Measurements from ENCODE around the gene FNDC7. TPM values are rescaled to one million over a fixed set of nuclear protein-coding genes. Genes with fewer than 3 reads are reported as not detected.
A peak's percentile ranks its signal among the peaks of the same experiment; 100 is the strongest.

Gene FNDC7
- total and polyA plus RNA-seq, 12 donors = 0.03 to 0.71 (median 0.17) TPM; not detected in 6

DNA sequence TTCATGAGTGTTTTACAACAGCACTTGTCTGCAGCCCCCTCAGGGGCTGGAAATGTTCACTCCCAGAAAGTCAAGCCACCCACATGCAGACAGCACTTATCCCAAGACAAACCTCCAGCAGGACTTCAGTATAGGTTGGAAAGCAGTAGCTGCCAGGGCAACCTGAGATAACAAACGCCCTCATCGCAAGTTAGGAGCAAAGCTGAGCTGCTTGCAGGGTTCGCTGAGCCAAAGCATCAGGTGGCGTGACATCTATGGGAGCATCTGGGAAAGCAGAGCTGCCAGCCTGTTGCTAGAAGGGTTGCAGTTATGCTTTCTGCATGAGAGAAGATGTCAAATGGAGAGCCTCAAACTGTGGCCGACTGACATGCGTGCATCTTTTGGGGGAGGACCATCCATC, 29.5 kb downstream of the FNDC7 start:
- H3K36me3 ChIP-seq (replicated peaks in 1 of 2) = no peaks in the 10 kb centered on the region
- H3K27me3 ChIP-seq = no peaks in the 10 kb centered on the region
- H3K9me3 ChIP-seq (replicated peaks in 1 of 3) = no peaks in the 10 kb centered on the region
- TF ChIP-seq, protein P1, sequence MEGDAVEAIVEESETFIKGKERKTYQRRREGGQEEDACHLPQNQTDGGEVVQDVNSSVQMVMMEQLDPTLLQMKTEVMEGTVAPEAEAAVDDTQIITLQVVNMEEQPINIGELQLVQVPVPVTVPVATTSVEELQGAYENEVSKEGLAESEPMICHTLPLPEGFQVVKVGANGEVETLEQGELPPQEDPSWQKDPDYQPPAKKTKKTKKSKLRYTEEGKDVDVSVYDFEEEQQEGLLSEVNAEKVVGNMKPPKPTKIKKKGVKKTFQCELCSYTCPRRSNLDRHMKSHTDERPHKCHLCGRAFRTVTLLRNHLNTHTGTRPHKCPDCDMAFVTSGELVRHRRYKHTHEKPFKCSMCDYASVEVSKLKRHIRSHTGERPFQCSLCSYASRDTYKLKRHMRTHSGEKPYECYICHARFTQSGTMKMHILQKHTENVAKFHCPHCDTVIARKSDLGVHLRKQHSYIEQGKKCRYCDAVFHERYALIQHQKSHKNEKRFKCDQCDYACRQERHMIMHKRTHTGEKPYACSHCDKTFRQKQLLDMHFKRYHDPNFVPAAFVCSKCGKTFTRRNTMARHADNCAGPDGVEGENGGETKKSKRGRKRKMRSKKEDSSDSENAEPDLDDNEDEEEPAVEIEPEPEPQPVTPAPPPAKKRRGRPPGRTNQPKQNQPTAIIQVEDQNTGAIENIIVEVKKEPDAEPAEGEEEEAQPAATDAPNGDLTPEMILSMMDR (IDR thresholded peaks at IDR 0.05) = no peak
- no peak for TF ChIP-seq POLR2A (IDR thresholded peaks at IDR 0.05)
- no peak overlapping the region for H3K27ac ChIP-seq
- intact Hi-C loops (cut with DNase I) = loop anchor here in 1 of 2 donors (5.0 kb wide), 1 partner anchor 50 kb away; the partner anchor contains the start of gene PRPF38B
- H3K4me1 ChIP-seq (replicated peaks in 1 of 2) = no peaks in the 10 kb centered on the region
- no peak overlapping the region for H3K4me3 ChIP-seq
- DNase-seq = no peak
- WGBS, 4 donors = 73 to 100% (median 79%) methylated on average over 2 to 6 of the region's 6 CpGs

DNA sequence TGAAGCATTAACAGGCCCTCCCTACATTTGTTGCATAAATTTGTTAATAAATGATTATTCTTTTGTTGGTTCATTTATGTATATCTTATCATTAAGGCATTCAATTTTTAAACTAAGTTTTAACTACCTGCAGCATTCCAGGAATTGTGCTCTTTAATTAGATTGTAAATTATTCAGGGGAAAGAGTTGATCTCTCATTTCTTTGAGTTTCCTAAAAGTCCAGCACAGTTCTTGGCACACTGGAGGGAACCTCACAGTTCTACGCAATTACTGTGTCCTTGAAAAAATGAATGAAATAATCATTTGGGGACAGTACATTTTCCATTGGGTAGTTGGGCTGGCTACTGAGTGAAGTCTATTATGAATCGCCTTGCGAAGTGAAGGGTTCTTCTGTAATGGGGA, 33.3 kb downstream of the FNDC7 start:
- Histone ChIP-seq H3K36me3 (replicated peaks in 1 of 2) (no peaks in the 10 kb centered on the region), H3K9me3 (replicated peaks in 1 of 3) (no peaks in the 10 kb centered on the region), H3K27ac (peak overlapping the region in 3 of 5 donors; percentile 96 to 99 (median 98)), H3K27me3 (no peaks in the 10 kb centered on the region), H3K4me3 (no peak overlapping the region), H3K4me1 (replicated peaks in 1 of 2) (peaks cover 7 to 20% of the 10 kb centered on the region in 2 donors)
- intact Hi-C loops (cut with DNase I) = no loop called here
- no peak for DNase-seq
- TF ChIP-seq, protein P1 (IDR thresholded peaks at IDR 0.05) = no peak
- TF ChIP-seq POLR2A (IDR thresholded peaks at IDR 0.05) = no peak
- 27 to 37% (median 30%) methylated on average over 3 of the region's 3 CpGs for WGBS, 4 donors

DNA sequence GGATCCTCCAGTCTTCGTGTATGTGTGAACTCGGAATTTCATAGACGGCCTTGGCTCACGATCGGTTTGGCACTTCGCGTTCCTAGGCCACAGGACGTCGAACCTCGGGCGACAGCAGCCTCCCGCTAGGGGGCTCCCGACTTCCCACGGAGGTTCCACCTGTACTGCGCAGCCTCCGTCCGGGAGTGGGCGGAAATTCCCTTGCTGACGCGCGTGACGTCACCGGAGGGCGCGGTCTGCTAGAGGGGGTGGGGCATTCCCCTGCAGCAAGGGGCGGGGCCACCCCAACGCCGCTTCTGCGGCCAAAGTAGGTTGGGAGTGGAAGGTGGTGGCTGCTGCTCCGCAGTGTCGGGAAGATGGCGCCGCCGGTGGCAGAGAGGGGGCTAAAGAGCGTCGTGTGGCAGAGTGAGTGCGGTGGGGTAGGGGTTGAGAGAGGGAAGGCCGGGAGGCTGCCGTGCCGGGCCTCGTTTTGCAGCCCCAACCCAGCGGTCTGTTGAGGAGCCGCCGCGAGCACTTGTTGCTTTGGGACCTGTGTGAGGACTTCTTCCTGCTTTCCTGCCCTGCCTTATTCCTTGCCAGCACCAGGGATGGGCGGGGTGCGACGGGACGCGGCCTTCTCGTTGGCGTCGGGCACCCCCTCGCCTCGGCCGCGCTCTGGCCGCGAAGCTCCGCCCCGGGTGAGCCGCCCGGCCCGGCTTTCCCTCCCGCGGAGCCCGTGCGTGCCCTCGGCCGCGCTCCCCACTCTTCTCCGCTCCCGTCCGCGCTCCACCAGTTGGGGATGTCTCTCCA, 33.9 kb downstream of the FNDC7 start, which contains the start of gene STXBP3:
Gene STXBP3 (plus strand): TSS at position 293 of the 789 bp plus-strand sequence. CDS start 64 bp downstream, at position 357.
- peak; percentile 99 for DNase-seq
- no peaks in the 10 kb centered on the region for H3K27me3 ChIP-seq
- peak within 1 kb of the TSS in 3 of 4 donors; percentile 66 to 78 (median 68) for H3K4me3 ChIP-seq
- TF ChIP-seq POLR2A (IDR thresholded peaks at IDR 0.05) = peak; percentile 96 to 99
- TF ChIP-seq, protein P1 (IDR thresholded peaks at IDR 0.05) = peak; percentile 90 to 95 (median 93)
- H3K9me3 ChIP-seq (replicated peaks in 1 of 3) = no peaks in the 10 kb centered on the region
- 0 to 1% (median 1%) methylated on average over 34 to 75 of the region's 75 CpGs for WGBS, 4 donors
- H3K4me1 ChIP-seq (replicated peaks in 1 of 2) = peaks cover 7 to 20% of the 10 kb centered on the region in 2 donors
- H3K36me3 ChIP-seq (replicated peaks in 1 of 2) = no peaks in the 10 kb centered on the region
- peak within 1 kb of the TSS; percentile 71 to 99 (median 96) for H3K27ac ChIP-seq
- intact Hi-C loops (cut with DNase I) = no loop called here

DNA sequence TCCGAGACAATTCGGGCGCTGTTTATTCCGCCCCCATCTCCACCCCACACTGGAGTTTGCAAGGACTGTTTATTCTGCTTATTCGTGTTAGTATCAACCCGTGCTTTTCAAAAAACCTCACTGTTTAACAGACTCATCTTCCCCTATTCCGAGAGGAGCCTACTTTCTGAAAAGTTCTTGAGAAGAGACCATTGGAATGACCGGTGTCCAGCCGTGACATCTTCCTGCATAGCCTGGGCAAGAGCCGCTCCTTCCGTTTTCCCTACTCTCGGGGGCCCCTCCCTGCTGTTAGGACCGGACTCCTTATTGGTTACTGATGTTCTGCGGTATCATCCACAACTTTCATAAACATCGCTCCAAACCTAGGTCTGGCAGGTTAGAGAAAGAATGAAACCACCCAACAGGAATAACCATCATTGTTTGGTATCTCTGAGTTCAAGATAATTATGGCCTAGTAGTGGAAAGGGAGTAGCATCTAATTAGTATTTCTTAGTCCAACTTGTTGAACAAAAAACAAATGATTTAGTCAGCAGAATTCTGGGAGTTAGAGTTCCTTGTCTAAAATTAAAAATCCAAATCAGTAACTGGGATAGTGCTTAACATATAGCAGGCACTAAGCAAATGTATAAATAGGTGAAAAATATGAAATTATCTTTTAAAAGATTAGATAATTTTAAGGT, 34.6 kb downstream of the FNDC7 start:
- H3K9me3 ChIP-seq (replicated peaks in 1 of 3) = no peaks in the 10 kb centered on the region
- WGBS, 4 donors = 0 to 1% (median 0%) methylated on average over 15 of the region's 15 CpGs
- intact Hi-C loops (cut with DNase I) = no loop called here

More for the DNA sequence above, 34.6 kb downstream of the FNDC7 start:
- H3K27ac ChIP-seq = peak overlapping the region; percentile 71 to 99 (median 96)
- H3K27me3 ChIP-seq = no peaks in the 10 kb centered on the region
- TF ChIP-seq, protein P1 (IDR thresholded peaks at IDR 0.05) = no peak
- peak; percentile 68 to 78 for TF ChIP-seq POLR2A (IDR thresholded peaks at IDR 0.05)
- H3K4me3 ChIP-seq = peak overlapping the region in 3 of 4 donors; percentile 66 to 78 (median 68)
- peaks cover 7 to 20% of the 10 kb centered on the region in 2 donors for H3K4me1 ChIP-seq (replicated peaks in 1 of 2)
- no peaks in the 10 kb centered on the region for H3K36me3 ChIP-seq (replicated peaks in 1 of 2)
- DNase-seq = peak; percentile 74 to 94 (median 90)

Measured in adrenal gland (tissue), 12 donors.